ENCODE results near the gene TM2D3. TPM values are rescaled to one million over a fixed set of nuclear protein-coding genes. Genes with fewer than 3 reads are reported as not detected.
A peak's percentile ranks its signal among the peaks of the same experiment; 100 is the strongest.

The TM2D3 gene
- total RNA-seq, 1 experiment from 2014 or later = 34.9 TPM

GRCh38 chr15:101692801-101693598 lies 40.8 kb upstream of the TM2D3 start:
- Histone ChIP-seq H2BK20ac (ENCODE audit: low read depth, low read length, poor library complexity, severe bottlenecking) (no peak overlapping the region), H3K4me1 (ENCODE audit: insufficient read depth, low read length) (no peaks in the 10 kb centered on the region), H3K56ac (ENCODE audit: insufficient read length, low read depth, low read length) (no peak overlapping the region), H3K18ac (ENCODE audit: insufficient read length, low read depth, low read length) (no peak overlapping the region), H4K20me1 (ENCODE audit: control insufficient read depth, insufficient read depth, insufficient read length) (no peaks in the 10 kb centered on the region), H2AK5ac (ENCODE audit: insufficient read length, low read length) (no peak overlapping the region), H4K8ac (replicated peaks; ENCODE audit: insufficient read length, low read depth, low read length) (no peak overlapping the region), H3T11ph (ENCODE audit: low read length) (no peak overlapping the region), H2BK15ac (ENCODE audit: low read depth, low read length) (no peak overlapping the region), H3K23me2 (ENCODE audit: insufficient read length, low read depth, low read length, poor library complexity, severe bottlenecking) (no peaks in the 10 kb centered on the region), H3K79me1 (ENCODE audit: insufficient read depth, low read depth, low read length, poor library complexity, severe bottlenecking) (no peaks in the 10 kb centered on the region), H4K91ac (ENCODE audit: insufficient read length, low read depth, low read length) (no peak overlapping the region), H3K9ac (ENCODE audit: extremely low read depth, insufficient read length, low read length) (no peak overlapping the region), H3K9me3 (ENCODE audit: control insufficient read depth, low read depth, low read length) (no peaks in the 10 kb centered on the region), H3K79me2 (ENCODE audit: insufficient read depth, low read length) (no peaks in the 10 kb centered on the region), H3K27me3 (ENCODE audit: insufficient read depth, low read length) (no peaks in the 10 kb centered on the region), H2AFZ (ENCODE audit: low read length) (no peak overlapping the region), H3K4me2 (ENCODE audit: insufficient read depth, insufficient read length, low read length) (no peak overlapping the region), H2BK12ac (ENCODE audit: insufficient read length, low read depth, low read length) (no peak overlapping the region), H2BK120ac (ENCODE audit: low read depth, low read length, poor library complexity, severe bottlenecking) (no peak overlapping the region), H2BK5ac (ENCODE audit: insufficient read length, low read length) (no peak overlapping the region), H4K5ac (ENCODE audit: insufficient read length, low read depth, low read length) (no peak overlapping the region), H3K4ac (ENCODE audit: low read depth, low read length) (no peak overlapping the region), H3K23ac (ENCODE audit: insufficient read length, low read depth, low read length) (no peak overlapping the region), H3K27ac (ENCODE audit: insufficient read length, low read depth, low read length) (no peak overlapping the region), H3K14ac (ENCODE audit: insufficient read depth, low read length) (no peak overlapping the region)
- H3K9me3 Mint-ChIP-seq = no peaks in the 10 kb centered on the region
- no CpG with 5 or more reads among the region's 4 CpGs for WGBS (ENCODE audit: extremely low coverage, insufficient read length, low lambda C conversion rate)
- no peak overlapping the region for H3K4me3 Mint-ChIP-seq
- TF ChIP-seq CTCF (conservative IDR thresholded peaks at IDR 0.05) = no peak
- peaks cover 9 to 10% of the 10 kb centered on the region in 2 experiments for H3K4me1 Mint-ChIP-seq
- peaks cover 17 to 41% (median 36%) of the 10 kb centered on the region in 3 experiments for H3K36me3 Mint-ChIP-seq (ENCODE audit: insufficient read depth in 1 of 3, low read depth in 3 of 3)
- H3K27me3 Mint-ChIP-seq (ENCODE audit: low read depth) = no peaks in the 10 kb centered on the region
- H3K27ac Mint-ChIP-seq = peak overlapping the region; percentile 56 to 79 (median 78); a peak in 4 of 7 replicates
- no peak for DNase-seq

All from H9 (cell line).